ENCODE results near the gene BAHCC1. TPM values are rescaled to one million over a fixed set of nuclear protein-coding genes. Genes with fewer than 3 reads are reported as not detected.

Gene BAHCC1
- total RNA-seq, 1 experiment from 2014 or later = 3.1 TPM

GRCh38 chr17:81399481-81400153 lies 4.4 kb downstream of the BAHCC1 start:
- peaks cover 65% of the 10 kb centered on the region for H3K27me3 Mint-ChIP-seq (ENCODE audit: low read depth)

More at GRCh38 chr17:81399481-81400153, 4.4 kb downstream of the BAHCC1 start:
- Histone ChIP-seq H2BK120ac (ENCODE audit: low read depth, low read length, poor library complexity, severe bottlenecking) (no peak overlapping the region), H3K9me3 (ENCODE audit: control insufficient read depth, low read depth, low read length) (no peaks in the 10 kb centered on the region), H3K4ac (ENCODE audit: low read depth, low read length) (no peak overlapping the region), H4K20me1 (ENCODE audit: control insufficient read depth, insufficient read depth, insufficient read length) (peaks cover 3% of the 10 kb centered on the region), H2AFZ (ENCODE audit: low read length) (no peak overlapping the region), H3K4me1 (ENCODE audit: insufficient read depth, low read length) (no peaks in the 10 kb centered on the region; the same call in 1 of the 2 replicates), H2BK15ac (ENCODE audit: low read depth, low read length) (no peak overlapping the region), H3K23me2 (ENCODE audit: insufficient read length, low read depth, low read length, poor library complexity, severe bottlenecking) (peaks cover 40% of the 10 kb centered on the region), H2BK5ac (ENCODE audit: insufficient read length, low read length) (no peak overlapping the region), H4K8ac (replicated peaks; ENCODE audit: insufficient read length, low read depth, low read length) (no peak overlapping the region), H3K14ac (ENCODE audit: insufficient read depth, low read length) (no peak overlapping the region), H3T11ph (ENCODE audit: low read length) (no peak overlapping the region), H3K79me2 (ENCODE audit: insufficient read depth, low read length) (no peaks in the 10 kb centered on the region), H3K56ac (ENCODE audit: insufficient read length, low read depth, low read length) (no peak overlapping the region), H3K9ac (ENCODE audit: extremely low read depth, insufficient read length, low read length) (no peak overlapping the region), H2BK12ac (ENCODE audit: insufficient read length, low read depth, low read length) (no peak overlapping the region), H3K79me1 (ENCODE audit: insufficient read depth, low read depth, low read length, poor library complexity, severe bottlenecking) (no peaks in the 10 kb centered on the region), H4K91ac (ENCODE audit: insufficient read length, low read depth, low read length) (no peak overlapping the region), H3K27me3 (ENCODE audit: insufficient read depth, low read length) (peaks cover 29% of the 10 kb centered on the region; the same call in 1 of the 2 replicates), H2BK20ac (ENCODE audit: low read depth, low read length, poor library complexity, severe bottlenecking) (no peak overlapping the region), H3K23ac (ENCODE audit: insufficient read length, low read depth, low read length) (no peak overlapping the region), H3K27ac (ENCODE audit: insufficient read length, low read depth, low read length) (no peak overlapping the region), H3K4me2 (ENCODE audit: insufficient read depth, insufficient read length, low read length) (peak overlapping the region; percentile 85), H4K5ac (ENCODE audit: insufficient read length, low read depth, low read length) (no peak overlapping the region), H3K18ac (ENCODE audit: insufficient read length, low read depth, low read length) (no peak overlapping the region), H2AK5ac (ENCODE audit: insufficient read length, low read length) (no peak overlapping the region)
- H3K9me3 Mint-ChIP-seq = peaks cover 0 to 3% of the 10 kb centered on the region in 2 experiments; a peak in 1 of 5 replicates
- H3K36me3 Mint-ChIP-seq (ENCODE audit: insufficient read depth in 1 of 3, low read depth in 3 of 3) = peaks cover 0 to 2% (median 0%) of the 10 kb centered on the region in 3 experiments; a peak in 1 of 7 replicates
- peak overlapping the region; percentile 58 to 85 for H3K4me3 Mint-ChIP-seq
- no peak overlapping the region for H3K27ac Mint-ChIP-seq
- H3K4me1 Mint-ChIP-seq = peaks cover 38 to 60% of the 10 kb centered on the region in 2 experiments
- DNase-seq = no peak
- no peak for TF ChIP-seq CTCF (conservative IDR thresholded peaks at IDR 0.05)
- WGBS (ENCODE audit: extremely low coverage, insufficient read length, low lambda C conversion rate) = no CpG with 5 or more reads among the region's 95 CpGs
